H1 (cell line): ENCODE measurements around the gene MARK1. TPM values are rescaled to one million over a fixed set of nuclear protein-coding genes. Genes with fewer than 3 reads are reported as not detected.

Experiments
- CHD7 ChIP-seq: fragments of 300-600 bp; sonication (generic); IDR thresholded peaks from 2 replicates; pipeline ENCODE4 v1.7.1; 2012; ENCODE audit warnings: low read length, moderate library complexity, mild to moderate bottlenecking, inconsistent platforms; ENCODE audit not compliant: insufficient replicate concordance
- GTF2F1 ChIP-seq: IDR thresholded peaks from 2 replicates; pipeline ENCODE4 v1.6.1; 2012; ENCODE audit warnings: low read depth, low read length, improper control_type of control experiment, borderline replicate concordance
- SAP30 ChIP-seq: fragments of 300-600 bp; sonication (generic); IDR thresholded peaks from 2 replicates; pipeline ENCODE4 v1.7.1; 2012; ENCODE audit warnings: low read length, moderate library complexity, mild to moderate bottlenecking, inconsistent platforms; ENCODE audit not compliant: insufficient read depth, insufficient replicate concordance
- polyA plus RNA-seq, 7 experiments: library from polyadenylated mRNA; depleted of rRNA in 3 of 7; stranded (reverse) in 5 of 7; unstranded in 2 of 7; fragments of >200 nt in 5 of 7; fragments of 200-250 nt in 2 of 7; gene quantifications; 1 replicate in 5 of 7; 2 replicates in 1 of 7; 4 replicates in 1 of 7; pipeline versions ENCODE4 v1.2.1 to v1.2.3, GENCODE V29; 2011 to 2013; ENCODE audit warnings: missing spikeins in 2 of 7, mixed read lengths in 2 of 7
- total RNA-seq: library from RNA; stranded (reverse); fragmentation: NEBNext Ultra II Directional; extraction: Animal tissue kit (Norgen Biotek cat#: 25700); gene quantifications from 2 replicates; pipeline ENCODE4 v1.2.1, GENCODE V29; 2021

Gene MARK1
- total and polyA plus RNA-seq, 2 of the 8 experiments (the other 6 are each of a cell fraction or from before 2014, with no cell fraction given): 5.5 to 20.5 TPM

GRCh38 chr1:220677251-220677650 lies 149.3 kb downstream of the MARK1 start (continued):
- TF ChIP-seq CHD7 (no peak), GTF2F1 (no peak), SAP30 (no peak)
